ENCODE results near the gene HYDIN.
"Not testable (repeated sequence)": the region's sequence is repeated elsewhere in the genome, so short reads cannot be mapped to it uniquely, and the experiment has no call there.

HYDIN gene

GRCh38 chr16:71226229-71227141 is 4.0 kb downstream of the HYDIN start:
- no peak for DNase-seq

- DNase-seq: no peak
These were observed 5.4 kb downstream of the HYDIN start for GRCh38 chr16:71225145-71225544.

- DNase-seq: peak in 2 of 58 donors; percentile 3 to 5
These were observed 12.1 kb downstream of the HYDIN start for GRCh38 chr16:71218306-71218963.

GRCh38 chr16:71217506-71217905 is 13.0 kb downstream of the HYDIN start:
- no peak for DNase-seq

GRCh38 chr16:71216714-71217113 is 13.8 kb downstream of the HYDIN start:
- no peak for DNase-seq

GRCh38 chr16:71214746-71215381 is 15.7 kb downstream of the HYDIN start:
- no peak for DNase-seq

GRCh38 chr16:71205482-71206131 is 24.9 kb downstream of the HYDIN start:
- peak in 35 of 58 donors; percentile 0 to 54 (median 9) for DNase-seq

GRCh38 chr16:71203631-71204030 is 26.9 kb downstream of the HYDIN start:
- DNase-seq: no peak

GRCh38 chr16:71201556-71201955 is 29.0 kb downstream of the HYDIN start:
- DNase-seq: no peak

GRCh38 chr16:71201054-71201453 is 29.5 kb downstream of the HYDIN start:
- no peak for DNase-seq

- no peak for DNase-seq
These were observed 32.1 kb downstream of the HYDIN start for GRCh38 chr16:71198408-71198807.

GRCh38 chr16:71192387-71192786 is 38.1 kb downstream of the HYDIN start:
- no peak for DNase-seq

GRCh38 chr16:71188956-71189712 is 41.4 kb downstream of the HYDIN start:
- no peak for DNase-seq

- no peak for DNase-seq
These were observed 45.2 kb downstream of the HYDIN start for GRCh38 chr16:71185347-71185746.

GRCh38 chr16:71179569-71179968 is 51.0 kb downstream of the HYDIN start:
- DNase-seq: no peak

- no peak for DNase-seq
These were observed 57.9 kb downstream of the HYDIN start for GRCh38 chr16:71172481-71173207.

- DNase-seq: not testable (repeated sequence)
These were observed 69.5 kb downstream of the HYDIN start for GRCh38 chr16:71161007-71161406.

- not testable (repeated sequence) for DNase-seq
These were observed 73.2 kb downstream of the HYDIN start for GRCh38 chr16:71157278-71157677.

GRCh38 chr16:71153329-71153728 is 77.2 kb downstream of the HYDIN start:
- DNase-seq: not testable (repeated sequence)

GRCh38 chr16:71151654-71152053 is 78.9 kb downstream of the HYDIN start:
- DNase-seq: not testable (repeated sequence)

Measured in anterior cingulate cortex (tissue), 58 donors.